ENCODE results near the gene LIN7A.

DNA sequence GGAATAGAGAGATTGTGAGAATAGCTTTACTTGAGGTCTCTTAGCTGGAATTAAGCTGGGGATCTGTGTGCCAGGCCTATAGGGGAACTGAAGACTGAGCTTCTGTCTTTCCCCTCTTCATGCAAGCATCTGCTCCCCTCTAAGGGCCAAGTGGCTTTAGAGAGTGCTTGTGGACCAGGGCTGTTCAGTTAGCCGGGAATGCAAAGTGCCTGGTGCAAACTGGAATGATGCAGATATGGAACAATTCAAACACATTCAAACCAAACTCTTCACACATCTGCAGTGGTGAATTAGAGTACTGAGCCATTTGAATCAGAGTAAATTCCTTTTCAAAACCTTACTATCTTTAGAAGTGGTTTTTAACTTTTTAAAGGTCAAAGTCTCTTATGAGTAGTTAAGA lies 99.0 kb downstream of the LIN7A start:
- TF ChIP-seq, protein P1, sequence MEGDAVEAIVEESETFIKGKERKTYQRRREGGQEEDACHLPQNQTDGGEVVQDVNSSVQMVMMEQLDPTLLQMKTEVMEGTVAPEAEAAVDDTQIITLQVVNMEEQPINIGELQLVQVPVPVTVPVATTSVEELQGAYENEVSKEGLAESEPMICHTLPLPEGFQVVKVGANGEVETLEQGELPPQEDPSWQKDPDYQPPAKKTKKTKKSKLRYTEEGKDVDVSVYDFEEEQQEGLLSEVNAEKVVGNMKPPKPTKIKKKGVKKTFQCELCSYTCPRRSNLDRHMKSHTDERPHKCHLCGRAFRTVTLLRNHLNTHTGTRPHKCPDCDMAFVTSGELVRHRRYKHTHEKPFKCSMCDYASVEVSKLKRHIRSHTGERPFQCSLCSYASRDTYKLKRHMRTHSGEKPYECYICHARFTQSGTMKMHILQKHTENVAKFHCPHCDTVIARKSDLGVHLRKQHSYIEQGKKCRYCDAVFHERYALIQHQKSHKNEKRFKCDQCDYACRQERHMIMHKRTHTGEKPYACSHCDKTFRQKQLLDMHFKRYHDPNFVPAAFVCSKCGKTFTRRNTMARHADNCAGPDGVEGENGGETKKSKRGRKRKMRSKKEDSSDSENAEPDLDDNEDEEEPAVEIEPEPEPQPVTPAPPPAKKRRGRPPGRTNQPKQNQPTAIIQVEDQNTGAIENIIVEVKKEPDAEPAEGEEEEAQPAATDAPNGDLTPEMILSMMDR (IDR thresholded peaks at IDR 0.05) = no peak
- TF ChIP-seq POLR2A (IDR thresholded peaks at IDR 0.05) = no peak

Data from heart left ventricle (tissue), 13 donors.